GM19351 (cell line): ENCODE results near the gene HSD11B2.

ENCODE experiments used
- ATAC-seq: cut with Tn5 transposase; IDR thresholded peaks from one replicate; pipeline ENCODE4 v1.9.1; 2021; ENCODE audit warnings: mild to moderate bottlenecking, moderate library complexity; ENCODE audit not compliant: unreplicated experiment

HSD11B2 gene

DNA sequence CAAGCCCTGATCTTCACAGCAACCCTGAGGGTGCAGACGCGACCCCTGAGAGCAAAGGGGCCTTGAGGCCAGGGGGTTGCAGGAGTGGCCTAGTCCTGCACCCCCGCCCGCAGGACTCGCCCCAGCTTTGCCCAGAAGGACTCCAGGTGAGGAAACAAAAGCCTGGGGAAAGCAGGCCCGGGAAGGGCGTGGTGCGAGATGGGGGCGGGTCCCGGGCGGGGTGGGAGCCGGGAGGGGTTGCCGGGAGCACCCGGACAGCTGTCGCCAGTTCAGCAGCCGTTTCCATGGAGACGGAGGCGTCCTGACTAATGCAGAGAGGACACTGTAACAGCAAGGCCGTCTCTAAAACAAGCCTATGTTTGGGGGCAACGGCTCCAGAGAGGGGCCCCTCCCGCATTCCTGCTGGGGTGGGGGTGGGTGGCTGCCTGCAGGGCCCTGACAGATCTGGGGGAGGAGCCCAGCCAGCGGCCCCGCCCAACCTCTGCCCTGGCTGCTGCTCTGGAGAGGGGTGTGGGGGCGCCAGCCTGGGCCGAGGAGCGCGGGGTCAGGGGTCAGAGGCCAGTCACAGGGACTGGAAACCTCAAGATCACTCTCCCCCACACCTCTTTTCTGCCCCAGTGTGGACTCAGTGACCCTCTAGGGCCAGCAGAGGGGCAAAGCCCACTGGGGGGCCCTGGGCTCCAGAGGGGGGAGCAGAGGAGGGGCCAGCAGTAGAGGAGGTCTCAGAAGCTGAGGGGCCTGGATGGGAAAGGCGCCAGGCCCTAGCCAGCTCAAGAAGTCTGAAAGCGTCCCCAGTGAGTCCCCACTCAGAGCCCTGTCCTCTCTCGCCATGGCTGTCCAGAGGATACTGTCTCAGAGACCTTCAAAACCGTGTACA lies 34.5 kb upstream of the HSD11B2 start:
- ATAC-seq: no peak

DNA sequence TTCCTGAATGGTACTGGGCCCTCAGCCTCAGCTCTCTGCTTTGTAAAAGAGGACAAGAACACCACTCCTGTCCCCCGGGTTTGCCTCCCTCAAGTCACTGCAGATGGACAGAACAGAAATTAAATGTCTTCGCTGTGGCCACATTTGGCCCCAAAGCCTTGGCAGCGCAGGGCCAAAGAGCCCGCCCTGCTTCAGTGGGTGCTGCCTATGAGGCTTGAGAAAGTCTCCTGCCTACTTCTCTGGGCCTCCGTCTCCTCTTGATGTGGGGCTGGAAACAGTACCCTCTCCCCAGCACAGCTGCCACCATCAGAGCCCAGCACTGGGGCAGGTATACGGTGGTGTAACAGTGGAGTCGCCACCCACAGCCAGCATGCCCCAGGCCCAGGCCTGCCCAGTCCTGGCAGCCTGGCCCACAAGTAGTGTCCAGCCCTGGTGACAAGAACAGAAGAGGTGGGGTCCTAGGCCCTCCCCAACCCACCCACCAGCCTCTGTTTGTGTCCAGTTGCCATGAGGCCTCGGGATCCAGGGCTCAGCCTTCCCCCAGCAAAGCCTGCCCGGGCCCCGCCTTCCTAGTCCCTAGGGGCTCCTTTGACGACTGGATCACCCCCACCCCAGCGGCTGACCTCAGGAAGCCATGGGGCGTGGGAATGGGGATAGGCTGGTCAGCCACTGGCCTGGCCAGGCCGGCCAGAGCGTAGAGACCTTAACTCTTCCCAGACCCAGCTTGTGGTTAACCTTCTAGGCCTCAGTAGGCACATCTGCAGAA lies 33.7 kb upstream of the HSD11B2 start:
- no peak for ATAC-seq

DNA sequence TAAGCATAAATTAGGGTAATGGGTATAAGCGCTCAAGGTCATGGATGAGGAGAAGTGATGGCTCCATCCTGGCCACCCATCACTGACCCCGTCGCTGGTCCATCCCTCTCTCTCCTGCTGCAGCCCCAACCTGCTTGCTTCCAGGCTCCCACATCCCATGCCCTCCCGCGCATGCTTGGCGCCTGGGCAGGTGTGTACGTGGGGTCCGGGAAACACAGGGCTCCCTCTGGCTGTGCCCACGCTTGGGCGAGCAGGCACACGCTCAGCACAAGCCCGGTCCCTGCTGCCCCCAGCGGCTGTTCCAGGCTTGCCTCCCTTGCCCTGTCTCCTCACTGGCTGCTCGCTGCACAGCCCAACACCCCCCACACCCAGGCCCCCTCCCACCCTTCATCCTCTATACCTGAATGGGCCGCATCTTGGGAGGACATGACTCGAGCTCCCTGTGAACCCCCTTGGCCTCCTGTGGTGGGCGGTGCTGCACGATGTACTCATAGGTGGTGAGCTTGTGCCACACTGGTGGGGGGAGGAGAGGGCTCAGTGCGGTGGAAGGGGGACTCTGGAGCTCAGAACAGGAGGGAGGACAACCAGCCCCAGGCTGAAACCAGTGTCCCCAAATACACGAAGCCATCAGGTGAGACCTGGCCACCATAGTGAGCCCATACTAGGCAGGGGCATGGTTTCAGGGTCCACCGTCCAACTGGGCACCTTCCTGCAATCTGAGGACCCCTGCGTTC lies 32.9 kb upstream of the HSD11B2 start:
- no peak for ATAC-seq

DNA sequence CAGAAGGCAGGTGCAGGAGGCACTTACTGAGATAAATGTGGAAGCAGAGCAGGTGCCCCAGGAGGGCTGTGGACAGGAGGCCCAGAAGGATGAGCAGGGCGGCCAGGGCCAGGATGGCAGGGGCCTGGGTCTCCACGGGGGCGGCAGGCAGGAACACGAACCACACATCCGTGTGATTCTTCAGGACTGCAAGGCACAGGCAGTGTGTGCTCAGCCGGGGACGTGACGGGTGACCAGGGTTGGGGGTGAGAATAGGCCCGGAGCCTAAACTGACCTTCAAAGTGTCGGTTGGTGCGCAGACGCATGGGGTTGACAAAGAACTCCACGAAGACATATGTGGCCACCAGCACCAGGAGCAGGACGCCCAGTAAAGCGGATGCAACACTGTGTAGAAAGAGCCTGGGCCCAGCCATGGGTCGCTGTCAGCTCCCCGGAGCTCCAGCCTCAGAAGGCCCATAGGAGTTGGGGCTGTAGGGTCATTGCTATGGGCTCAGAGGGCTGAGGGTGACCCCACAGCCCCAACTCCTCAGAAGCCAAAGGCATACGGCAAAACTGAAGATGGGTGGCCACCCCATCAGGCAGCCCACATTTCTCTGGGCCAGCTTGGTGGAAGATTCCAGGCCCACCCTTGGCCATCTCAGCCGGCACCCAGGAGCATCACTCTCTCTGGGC lies 32.2 kb upstream of the HSD11B2 start:
- no peak for ATAC-seq

DNA sequence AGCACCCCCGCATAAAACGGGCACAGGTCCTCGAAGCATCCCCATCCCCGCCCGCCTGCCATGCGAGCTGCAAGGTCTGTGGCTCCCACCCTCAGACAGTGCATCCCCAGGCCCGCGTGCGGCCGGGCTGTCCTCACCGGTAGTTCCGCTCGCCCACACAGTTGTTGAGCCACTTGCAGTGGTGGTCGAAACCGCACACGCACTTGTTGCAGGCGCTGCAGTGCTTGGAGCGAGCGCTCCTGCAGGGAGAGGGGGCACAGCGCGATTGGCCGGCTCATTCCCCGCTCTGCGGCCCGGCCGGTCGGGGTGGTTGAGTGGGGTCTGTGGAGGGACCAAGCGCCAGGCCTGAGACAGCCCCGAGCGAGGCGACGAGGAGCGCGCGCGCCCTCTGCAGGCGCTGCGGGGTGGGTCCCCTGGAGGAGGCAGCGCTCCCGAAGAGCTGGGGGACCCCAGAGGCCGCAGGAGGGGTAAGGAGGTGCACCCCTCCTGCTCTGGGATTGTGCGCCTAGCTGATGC lies 31.6 kb upstream of the HSD11B2 start:
- ATAC-seq: no peak

DNA sequence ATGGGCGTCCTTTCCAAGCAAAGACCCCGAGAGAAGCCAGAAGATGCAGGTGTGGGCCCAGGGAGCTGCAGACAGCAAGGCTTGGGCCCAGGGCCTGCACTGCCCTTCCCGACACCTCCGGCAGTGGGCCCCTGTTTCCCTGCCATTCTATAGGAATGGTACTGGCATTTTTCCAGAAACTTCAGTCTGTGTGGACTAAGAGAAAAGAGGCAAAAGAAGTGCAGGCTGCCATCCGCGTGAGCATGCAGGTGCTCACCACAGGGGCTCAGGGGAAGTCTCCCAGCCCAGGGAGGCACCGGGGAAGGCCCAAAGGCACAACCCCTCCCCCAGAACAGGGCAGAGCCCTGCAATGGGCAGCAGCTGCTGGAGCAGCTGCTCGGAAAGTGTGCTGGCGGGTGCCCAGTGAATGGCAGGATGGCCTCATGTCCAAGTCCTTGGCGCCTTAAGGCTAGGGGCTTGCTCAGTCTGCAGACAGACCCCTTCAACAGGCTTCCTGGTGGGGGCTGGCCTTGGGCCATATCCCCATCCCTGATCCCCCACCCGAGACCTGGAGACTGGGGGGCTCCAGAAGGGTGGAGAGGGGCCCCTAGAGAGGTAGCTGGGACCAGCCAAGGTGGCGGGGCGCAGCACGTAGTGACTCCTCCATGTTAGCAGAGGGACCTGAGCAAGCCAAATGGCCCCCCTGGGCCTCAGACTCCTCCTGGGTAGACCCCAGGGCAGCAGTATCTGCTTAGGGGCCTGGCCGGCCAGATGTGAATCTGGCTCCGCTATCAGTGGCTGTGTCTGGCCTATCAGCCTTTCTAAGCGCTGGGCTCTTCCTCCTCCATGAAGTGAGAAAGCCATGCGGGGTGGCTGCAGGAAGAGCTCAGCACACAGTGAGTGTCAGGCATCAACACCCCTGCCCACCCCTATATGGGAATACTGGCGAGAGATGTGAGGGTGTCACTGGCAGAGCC lies 30.9 kb upstream of the HSD11B2 start:
- ATAC-seq: no peak

DNA sequence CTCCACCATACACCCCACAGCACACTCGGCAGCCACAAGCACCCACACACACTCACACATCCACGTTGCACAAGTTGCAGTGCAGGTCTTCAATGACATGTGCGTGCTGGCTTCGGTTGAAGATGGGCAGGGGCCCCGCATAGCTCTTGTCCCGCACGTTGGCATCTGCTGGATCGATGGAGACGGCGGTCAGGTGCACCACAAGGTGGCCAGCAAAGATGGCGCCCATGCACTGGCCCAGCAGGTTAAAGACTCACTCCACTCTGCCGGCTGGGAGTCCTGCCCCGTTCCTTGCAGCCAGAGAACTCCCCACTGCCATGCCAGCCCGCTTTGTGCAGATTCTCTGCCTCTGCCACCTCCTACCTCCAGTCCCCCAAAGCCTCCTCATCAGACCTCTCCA lies 30.0 kb upstream of the HSD11B2 start:
- no peak for ATAC-seq

DNA sequence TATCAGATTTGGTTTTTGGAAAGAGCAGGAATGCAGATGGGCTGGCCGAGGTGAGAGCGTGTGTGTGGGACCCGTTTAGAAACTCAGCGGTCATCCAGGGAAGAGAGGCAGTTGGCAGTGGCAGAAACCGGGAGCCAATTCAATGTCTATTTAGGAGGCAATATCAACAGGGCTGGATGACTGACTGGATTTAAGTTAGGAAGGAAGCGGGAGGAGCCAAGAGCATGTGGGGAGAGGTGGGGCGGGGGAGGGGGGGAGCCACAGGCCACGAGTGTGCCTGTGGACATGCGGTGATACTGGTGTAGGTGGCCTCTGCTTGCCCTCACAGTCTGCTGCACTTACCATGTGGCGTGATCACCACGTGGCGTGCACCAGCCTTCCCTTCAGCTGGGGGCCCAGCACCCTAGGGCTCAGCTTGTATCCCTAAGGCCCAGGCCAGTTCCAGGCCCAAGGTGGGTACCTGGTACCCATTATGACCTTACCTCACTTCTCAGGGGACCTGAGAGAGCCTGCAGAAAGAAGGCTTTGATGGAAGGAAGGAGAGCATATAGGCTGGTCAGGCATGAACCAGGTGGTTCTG lies 26.9 kb upstream of the HSD11B2 start:
- ATAC-seq: no peak

DNA sequence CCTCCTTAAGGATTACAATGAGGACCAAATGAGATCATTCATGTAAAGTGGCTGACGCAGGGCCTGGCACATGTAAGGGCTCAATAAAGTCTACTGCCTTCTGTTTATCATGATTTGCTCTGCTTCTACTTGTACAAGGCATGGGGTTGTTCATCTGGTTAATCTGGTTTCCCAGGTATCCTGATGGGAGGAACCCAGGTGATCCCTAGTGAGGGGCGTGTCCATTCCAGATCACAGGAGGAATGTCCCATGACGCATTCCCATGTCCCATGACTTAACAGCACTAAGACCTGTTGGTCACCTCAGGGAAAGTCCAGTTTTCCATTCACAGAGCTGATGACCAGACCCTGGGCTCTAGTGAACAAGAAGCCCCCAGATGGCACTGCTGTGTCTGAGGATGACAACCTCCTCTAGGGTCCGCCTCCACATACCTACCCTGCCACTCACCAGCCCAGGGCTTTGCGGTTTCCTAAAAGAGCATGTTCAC lies 26.1 kb upstream of the HSD11B2 start:
- ATAC-seq: no peak

DNA sequence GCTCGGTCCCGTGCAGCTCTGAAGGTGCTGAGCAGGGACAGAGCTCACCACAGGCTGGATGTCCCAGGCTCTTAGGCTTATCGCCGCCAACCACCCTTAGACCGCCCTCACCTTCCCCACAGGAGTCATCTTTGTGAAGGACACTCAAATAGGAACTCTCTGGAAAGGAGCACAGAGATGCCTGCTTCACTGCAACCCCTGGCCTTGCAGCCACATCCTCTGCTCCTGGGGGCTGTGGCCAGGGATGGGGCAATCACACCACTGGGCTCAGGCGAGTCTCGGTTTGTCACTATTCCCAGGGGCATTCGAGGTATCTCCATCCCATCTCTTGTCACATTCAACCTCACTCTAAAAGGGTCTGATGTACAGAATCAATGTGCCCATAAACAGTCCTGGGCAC lies 25.6 kb upstream of the HSD11B2 start:
- no peak for ATAC-seq

DNA sequence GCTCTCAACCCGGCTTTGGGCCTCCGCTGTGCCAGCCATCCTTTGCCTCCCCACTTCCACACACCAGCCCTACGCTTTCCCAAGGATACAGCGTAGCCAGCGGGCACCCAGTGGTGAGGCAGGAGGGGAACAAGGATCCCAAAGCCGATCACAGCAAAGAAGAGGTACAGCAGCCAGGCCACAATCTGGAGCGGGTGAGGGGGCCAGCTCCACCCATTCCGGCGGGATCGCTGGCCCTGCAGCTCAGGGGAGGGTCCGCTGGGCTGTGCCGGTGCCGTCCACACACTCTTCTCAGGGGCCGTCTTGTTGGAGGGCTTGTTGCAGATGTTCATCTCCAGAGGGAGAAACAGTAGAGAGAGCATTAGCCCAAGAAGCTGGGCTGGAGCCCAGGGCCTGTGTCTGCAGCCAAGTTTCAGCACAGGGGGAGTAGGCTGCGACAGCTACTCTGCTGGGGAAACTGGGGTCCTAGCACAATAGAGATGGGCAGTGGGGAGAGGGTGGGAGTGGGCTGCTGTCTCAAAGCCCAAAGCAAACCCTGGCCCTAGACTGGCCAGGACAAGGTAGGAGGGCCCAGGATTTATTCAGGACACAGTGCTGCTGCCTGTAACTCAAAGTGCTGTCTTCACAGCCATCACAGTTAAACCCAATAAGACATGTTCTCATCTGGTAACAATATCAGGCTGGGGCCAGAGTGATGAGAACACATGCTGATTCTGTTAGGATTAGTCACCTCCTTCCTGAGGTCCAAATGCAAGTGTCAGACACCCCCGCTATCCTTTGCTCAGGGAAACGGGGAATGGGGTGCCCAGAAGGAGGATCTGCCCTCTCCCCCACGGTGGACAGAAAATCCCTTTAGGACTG lies 24.6 kb upstream of the HSD11B2 start:
- ATAC-seq: no peak

DNA sequence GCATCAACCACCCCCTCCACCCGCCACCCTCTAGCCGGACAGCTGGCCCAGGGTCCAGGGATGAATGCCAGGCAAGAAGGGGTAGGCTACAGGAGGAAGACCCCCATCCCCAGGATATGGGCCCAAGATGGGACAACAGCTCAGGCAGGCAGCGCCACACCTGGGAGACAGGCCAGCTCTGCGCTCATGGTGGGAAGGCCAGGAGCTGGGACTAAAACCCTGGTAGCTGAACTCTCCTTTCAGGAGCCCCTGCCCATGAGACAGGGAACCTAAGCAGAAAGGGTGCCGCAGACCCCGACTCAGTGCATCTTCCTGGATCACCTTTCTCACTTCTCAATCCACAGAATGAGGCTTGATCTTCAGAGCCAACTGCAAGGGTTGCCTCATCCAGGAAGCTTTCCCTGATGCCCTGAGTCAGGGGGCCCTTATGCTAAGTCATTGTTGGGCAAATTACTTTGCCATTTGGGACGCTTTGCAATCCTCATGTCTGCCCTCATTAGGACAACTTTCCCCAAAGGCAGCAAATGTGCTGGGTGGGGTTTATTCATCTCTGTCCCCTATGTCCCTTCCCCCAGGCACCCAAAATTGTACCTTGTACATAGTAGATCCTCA lies 23.6 kb upstream of the HSD11B2 start:
- no peak for ATAC-seq

DNA sequence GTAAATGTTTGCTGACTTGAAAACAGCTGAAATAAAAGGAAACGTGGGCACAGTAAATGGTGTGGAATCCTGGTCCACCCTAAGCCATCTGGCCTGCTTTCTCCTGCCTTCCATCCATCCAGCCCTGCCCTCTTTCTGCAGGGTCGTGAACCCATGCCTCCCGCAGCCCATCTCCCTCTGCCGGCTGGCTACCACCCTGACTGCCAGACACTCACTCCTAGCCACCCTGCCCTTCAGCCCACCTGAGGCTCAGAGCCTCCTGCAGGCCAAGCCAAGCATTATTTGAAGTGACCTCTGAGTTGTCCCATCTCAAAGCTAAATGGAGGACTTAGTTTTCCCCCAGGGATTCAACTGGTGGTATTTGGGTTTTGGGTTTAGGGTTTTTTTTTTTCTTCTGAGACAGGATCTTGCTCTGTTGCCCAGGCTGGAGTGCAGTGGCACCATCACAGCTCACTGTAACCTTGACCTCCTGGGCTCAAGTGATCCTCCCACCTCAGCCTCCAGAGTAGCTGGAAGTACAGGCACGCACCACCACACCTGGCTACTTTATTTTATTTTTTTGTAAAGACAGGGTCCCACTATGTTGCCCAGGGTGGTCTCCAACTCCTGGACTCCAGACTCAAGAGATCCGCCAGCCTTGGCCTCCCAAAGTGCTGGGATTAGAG lies 23.0 kb upstream of the HSD11B2 start:
- ATAC-seq: no peak

DNA sequence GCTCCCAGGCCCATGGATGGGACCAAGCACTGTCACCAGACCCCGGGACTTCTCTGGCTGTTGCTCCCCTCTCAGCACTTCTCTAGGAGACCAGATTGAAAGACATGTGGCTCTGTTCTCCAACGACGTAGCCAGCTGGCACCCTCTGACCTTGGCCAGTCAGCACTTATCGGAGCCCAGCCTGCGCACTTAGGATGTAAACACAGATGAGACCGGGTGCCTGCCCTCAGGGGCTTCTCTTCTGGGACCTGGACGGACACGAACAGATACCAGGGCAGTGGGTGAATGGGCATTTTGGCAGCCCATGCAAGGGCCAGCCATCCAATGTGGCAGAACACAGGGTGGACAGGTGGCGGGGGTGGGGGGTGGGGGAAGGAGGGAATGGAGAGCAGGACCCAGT lies 21.3 kb upstream of the HSD11B2 start:
- ATAC-seq: no peak

DNA sequence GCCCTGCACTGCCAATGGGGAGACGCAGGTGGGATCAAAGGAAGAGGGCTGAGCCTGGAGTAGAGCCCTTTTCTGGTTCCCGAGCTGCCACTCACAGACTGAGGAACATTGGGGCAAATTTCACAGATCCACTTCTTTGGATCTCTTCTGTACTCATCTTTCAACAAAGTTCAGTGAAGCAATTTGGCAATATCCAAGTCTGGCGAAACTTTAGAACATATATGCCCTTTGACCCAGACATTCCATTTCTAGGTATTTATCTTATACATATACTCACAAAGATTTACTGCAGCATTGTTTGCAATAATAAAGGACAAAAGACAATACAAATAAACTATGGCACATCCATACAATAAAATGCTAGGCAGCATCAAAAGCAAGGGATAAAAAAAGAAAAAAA lies 19.6 kb upstream of the HSD11B2 start:
- ATAC-seq: no peak

DNA sequence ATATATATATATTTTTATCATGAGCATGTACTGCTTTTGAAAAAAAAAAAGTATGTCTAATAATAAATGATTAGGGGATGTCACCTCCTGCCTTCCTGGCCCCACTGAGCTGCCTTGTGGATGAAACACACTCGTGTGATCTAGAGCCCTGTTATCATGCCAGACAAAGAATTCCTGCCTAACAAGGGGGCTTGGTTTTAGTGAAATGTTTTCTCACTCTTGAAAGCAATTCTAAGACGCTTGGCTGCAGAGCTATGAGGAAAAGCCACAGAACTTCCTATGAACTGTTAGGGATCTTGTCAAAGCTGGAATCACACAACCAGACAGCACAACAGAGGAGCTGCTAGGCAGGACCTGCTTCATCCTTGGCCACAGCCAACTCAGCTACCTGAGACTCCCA lies 18.6 kb upstream of the HSD11B2 start:
- ATAC-seq: no peak
